T-helper 2 cell treated with Interferon-gamma antibody and Interleukin-4, amounts not matched to agents 5 μg/mL and 100 μg/mL, for 36 hours (primary cell): ENCODE data around the gene UCK2.

Source experiments
- DNase-seq: peaks from one replicate; pipeline ENCODE4 v3.0.0; 2021; ENCODE audit warnings: low spot score
- H3K27ac Mint-ChIP-seq: one replicate; pipeline ENCODE4 v1.8.0; 2021; ENCODE audit warnings: mild to moderate bottlenecking, mixed read lengths
- H3K27me3 Mint-ChIP-seq: one replicate; pipeline ENCODE4 v1.8.0; 2021; ENCODE audit warnings: low read depth, mixed read lengths
- H3K36me3 Mint-ChIP-seq: one replicate; pipeline ENCODE4 v1.8.0; 2021; ENCODE audit warnings: low read depth, mixed read lengths
- H3K4me1 Mint-ChIP-seq: one replicate; pipeline ENCODE4 v1.8.0; 2021; ENCODE audit warnings: low read depth, mixed read lengths
- H3K4me3 Mint-ChIP-seq: one replicate; pipeline ENCODE4 v1.8.0; 2022; ENCODE audit warnings: mild to moderate bottlenecking, moderate library complexity, mixed read lengths
- H3K9me3 Mint-ChIP-seq: one replicate; pipeline ENCODE4 v1.8.0; 2021; ENCODE audit warnings: mixed read lengths

Gene UCK2

DNA sequence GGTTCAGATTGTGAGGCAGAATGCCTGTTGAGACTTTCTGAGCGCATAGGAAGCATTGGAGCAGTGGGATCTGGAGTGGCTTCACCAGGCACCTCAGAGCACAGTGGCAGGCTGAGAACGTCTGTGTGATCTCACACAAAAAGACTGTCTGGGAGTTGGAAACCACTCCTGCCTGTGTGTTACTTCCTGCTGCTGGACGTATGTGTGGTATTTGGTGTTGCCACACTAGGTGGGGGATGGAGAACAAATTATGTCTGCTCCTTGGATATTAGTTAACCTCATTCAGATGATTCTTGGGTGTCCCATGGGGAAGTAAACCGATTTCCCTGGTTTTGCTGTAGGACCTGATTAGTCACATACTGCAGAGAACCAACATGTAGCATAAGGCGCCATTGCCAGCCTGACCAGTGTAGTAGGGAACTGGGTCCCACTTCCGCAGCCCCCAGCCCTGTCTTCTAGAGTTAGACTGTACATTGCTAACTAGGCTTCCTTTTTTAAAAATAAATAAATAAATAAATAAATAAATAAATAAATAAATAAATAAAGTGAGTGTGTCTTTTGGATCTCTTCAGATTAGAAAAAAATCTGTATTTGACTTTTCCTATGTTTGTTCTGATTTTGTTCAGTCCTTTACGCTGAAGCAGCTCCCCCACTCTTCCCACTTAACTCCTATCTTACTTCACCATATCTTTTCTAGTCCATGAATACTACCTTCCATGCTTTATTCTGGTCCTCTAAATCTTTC, 26.9 kb downstream of the UCK2 start:
- Mint-ChIP-seq H3K27ac (no peak overlapping the region), H3K27me3 (no peaks in the 10 kb centered on the region), H3K36me3 (peaks cover 7% of the 10 kb centered on the region), H3K4me1 (peaks cover 71% of the 10 kb centered on the region), H3K9me3 (no peaks in the 10 kb centered on the region), H3K4me3 (peak overlapping the region; percentile 39)
- DNase-seq, result no peak

- H3K27me3 Mint-ChIP-seq, result no peaks in the 10 kb centered on the region
- no peak overlapping the region for H3K4me3 Mint-ChIP-seq
- H3K27ac Mint-ChIP-seq, result no peak overlapping the region
- DNase-seq, result no peak
- H3K9me3 Mint-ChIP-seq, result no peaks in the 10 kb centered on the region
- peaks cover 75% of the 10 kb centered on the region for H3K4me1 Mint-ChIP-seq
- H3K36me3 Mint-ChIP-seq, result peaks cover 6% of the 10 kb centered on the region
These were observed 27.8 kb downstream of the UCK2 start for GRCh38 chr1:165855010-165855838.

DNA sequence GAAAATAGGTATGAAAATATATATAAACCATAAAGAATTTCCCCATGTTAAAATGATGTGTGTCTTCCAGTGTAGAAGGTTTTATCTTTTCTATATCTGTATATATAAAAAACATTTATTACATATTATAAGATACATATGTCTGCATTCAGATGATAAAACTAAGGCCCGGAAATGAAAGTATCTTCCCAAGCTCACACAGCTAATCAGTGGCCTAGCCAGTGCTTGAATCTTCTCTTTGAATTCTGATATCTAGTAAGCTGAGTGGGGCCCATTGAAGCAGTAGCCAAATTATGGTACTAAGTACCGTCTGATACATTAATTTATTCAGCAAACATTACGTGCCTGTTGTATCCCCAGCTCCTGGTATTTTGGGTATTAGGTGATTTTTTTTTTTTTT, 28.6 kb downstream of the UCK2 start:
- H3K4me1 Mint-ChIP-seq, result peaks cover 75% of the 10 kb centered on the region
- DNase-seq, result no peak
- no peak overlapping the region for H3K27ac Mint-ChIP-seq
- H3K36me3 Mint-ChIP-seq, result peaks cover 6% of the 10 kb centered on the region
- no peaks in the 10 kb centered on the region for H3K9me3 Mint-ChIP-seq
- no peaks in the 10 kb centered on the region for H3K27me3 Mint-ChIP-seq
- no peak overlapping the region for H3K4me3 Mint-ChIP-seq

DNA sequence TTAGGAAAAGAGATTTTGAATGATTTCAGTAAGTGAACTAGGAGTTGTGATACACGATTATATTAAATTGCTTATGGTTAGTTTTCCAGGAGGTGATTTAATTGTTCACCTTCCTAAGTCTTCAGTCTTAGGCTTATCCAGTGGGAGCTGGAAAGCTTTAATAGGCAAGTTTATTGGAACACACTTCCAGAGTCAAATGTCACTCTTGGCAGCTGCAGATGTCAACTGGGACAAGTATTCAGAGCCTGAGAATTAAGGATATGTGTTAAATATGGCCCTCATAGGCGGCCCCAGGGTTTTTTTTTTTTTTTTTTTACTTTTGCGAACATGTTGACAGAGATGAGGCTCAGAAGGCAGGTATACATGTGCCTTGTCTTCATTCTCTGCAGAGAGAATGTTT, 29.2 kb downstream of the UCK2 start:
- peaks cover 71% of the 10 kb centered on the region for H3K4me1 Mint-ChIP-seq
- DNase-seq, result no peak
- no peaks in the 10 kb centered on the region for H3K27me3 Mint-ChIP-seq
- H3K4me3 Mint-ChIP-seq, result no peak overlapping the region
- no peaks in the 10 kb centered on the region for H3K9me3 Mint-ChIP-seq
- H3K27ac Mint-ChIP-seq, result no peak overlapping the region
- peaks cover 6% of the 10 kb centered on the region for H3K36me3 Mint-ChIP-seq

DNA sequence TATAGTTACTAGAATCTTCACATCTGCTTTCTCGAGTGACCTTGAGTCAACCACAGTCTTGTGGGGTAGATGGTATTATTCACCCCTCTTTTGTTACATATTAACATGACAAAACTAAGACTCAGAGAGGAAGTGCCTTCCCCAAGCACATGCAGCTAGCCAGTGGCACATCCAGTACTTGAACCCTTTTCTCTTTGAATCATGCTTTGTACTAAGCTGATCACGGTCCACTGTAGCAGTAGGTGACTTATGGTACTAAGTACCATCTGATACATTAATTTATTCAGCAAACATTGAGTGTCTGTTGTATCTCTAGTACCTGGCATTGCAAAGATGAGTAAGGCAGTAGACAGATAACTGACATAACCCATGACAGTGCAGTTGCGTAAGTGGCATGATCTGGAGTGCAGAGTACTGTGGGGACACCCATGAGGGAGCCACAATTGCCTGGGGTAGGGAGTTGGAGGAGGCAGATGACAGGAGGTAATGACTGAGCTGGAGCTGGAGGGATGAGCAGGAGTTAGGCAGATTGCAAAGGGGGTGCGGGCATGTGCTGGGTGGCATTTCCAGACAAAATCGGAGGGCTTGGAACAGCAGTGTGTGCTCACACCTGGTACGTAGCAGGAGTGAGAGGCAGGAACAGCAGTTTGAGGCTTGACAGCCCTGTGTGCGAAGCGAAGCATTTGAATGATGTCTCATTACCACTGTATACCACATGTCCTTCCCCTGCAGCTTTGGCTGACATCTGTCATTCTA, 29.8 kb downstream of the UCK2 start:
- no peak for DNase-seq
- Mint-ChIP-seq H3K27me3 (no peaks in the 10 kb centered on the region), H3K4me1 (peaks cover 68% of the 10 kb centered on the region), H3K9me3 (no peaks in the 10 kb centered on the region), H3K4me3 (no peak overlapping the region), H3K36me3 (peaks cover 8% of the 10 kb centered on the region), H3K27ac (peak overlapping the region; percentile 11)

GRCh38 chr1:165858364-165858823, 31.0 kb downstream of the UCK2 start:
- Mint-ChIP-seq H3K9me3 (no peaks in the 10 kb centered on the region), H3K4me3 (no peak overlapping the region), H3K27ac (no peak overlapping the region), H3K27me3 (no peaks in the 10 kb centered on the region), H3K4me1 (peaks cover 71% of the 10 kb centered on the region), H3K36me3 (peaks cover 7% of the 10 kb centered on the region)
- DNase-seq, result no peak

DNA sequence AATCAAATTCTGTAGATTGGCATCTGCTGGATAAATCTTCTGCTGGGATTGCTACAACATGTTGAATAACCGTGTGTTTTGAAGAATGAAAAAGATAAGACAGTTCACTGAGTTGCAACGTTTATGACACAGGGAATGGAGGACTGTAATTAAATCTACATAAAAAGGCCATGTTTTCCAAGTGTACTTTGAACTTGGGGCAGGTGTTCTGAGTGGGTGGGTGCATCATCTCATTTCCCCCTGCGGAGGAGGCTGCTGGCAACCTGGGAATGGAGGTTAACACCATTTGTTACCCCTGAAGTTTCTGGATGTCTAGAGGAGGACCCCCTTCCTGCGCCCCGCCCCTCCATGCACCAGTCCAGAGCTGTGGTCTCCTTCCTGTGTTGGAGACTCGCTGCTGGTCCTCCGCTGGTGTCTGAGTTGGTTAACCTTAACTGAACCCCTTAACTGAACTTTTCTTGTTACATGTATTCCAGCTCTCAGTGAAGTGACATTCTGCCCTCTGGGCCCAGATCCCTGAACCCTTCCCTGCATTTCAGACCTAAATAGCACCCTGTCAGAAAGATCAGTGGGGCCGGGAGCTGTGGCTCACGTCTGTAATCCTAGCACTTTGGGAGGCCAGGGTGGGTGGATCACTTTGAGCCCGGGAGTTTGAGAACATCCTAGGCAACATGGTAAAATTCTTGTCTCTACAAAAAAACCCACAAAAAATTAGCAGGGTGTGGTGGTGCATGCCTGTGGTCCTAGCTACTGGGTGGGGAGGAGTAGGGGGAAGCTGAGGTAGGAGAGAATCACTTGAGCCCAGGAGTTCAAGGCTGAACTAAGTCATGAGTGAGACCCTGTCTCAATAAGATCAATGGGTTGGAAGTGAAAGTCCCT, 31.8 kb downstream of the UCK2 start:
- no peak overlapping the region for H3K27ac Mint-ChIP-seq

GRCh38 chr1:165860065-165860464, 32.7 kb downstream of the UCK2 start:
- DNase-seq, result no peak
- H3K27me3 Mint-ChIP-seq, result no peaks in the 10 kb centered on the region
- H3K27ac Mint-ChIP-seq, result peak overlapping the region; percentile 8
- no peaks in the 10 kb centered on the region for H3K9me3 Mint-ChIP-seq
- peaks cover 58% of the 10 kb centered on the region for H3K4me1 Mint-ChIP-seq
- peak overlapping the region; percentile 35 for H3K4me3 Mint-ChIP-seq
- H3K36me3 Mint-ChIP-seq, result peaks cover 7% of the 10 kb centered on the region

More for the DNA sequence above, 31.8 kb downstream of the UCK2 start:
- peaks cover 7% of the 10 kb centered on the region for H3K36me3 Mint-ChIP-seq
- no peaks in the 10 kb centered on the region for H3K27me3 Mint-ChIP-seq
- no peaks in the 10 kb centered on the region for H3K9me3 Mint-ChIP-seq
- H3K4me1 Mint-ChIP-seq, result peaks cover 64% of the 10 kb centered on the region
- DNase-seq, result no peak
- peak overlapping the region; percentile 35 for H3K4me3 Mint-ChIP-seq

GRCh38 chr1:165861911-165862310, 34.5 kb downstream of the UCK2 start:
- H3K9me3 Mint-ChIP-seq, result no peaks in the 10 kb centered on the region
- no peak overlapping the region for H3K4me3 Mint-ChIP-seq
- peak overlapping the region; percentile 2 for H3K27ac Mint-ChIP-seq
- H3K4me1 Mint-ChIP-seq, result peaks cover 58% of the 10 kb centered on the region
- H3K27me3 Mint-ChIP-seq, result no peaks in the 10 kb centered on the region
- no peak for DNase-seq
- peaks cover 15% of the 10 kb centered on the region for H3K36me3 Mint-ChIP-seq

DNA sequence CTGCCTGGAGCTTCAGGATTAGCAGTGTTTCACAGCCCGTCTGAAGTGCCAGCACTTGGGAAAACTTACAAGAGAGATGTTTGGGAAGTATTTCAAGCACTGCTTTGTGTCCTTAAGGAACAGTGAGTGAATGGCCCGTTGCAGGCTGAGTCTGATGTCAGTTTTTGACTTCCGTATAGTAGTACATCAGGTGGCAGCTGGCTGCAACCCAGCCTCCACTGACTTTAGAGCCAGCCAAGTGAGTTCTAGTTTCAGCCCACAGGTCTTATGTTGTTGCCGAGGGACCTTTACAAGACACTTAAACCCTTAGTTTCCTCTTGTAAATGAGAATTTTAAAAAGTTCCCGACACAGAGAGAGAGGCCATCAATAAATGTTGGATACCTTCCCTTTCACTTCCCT, 35.0 kb downstream of the UCK2 start:
- H3K4me1 Mint-ChIP-seq, result peaks cover 54% of the 10 kb centered on the region
- H3K4me3 Mint-ChIP-seq, result no peak overlapping the region
- no peak overlapping the region for H3K27ac Mint-ChIP-seq
- no peaks in the 10 kb centered on the region for H3K27me3 Mint-ChIP-seq
- peaks cover 15% of the 10 kb centered on the region for H3K36me3 Mint-ChIP-seq
- H3K9me3 Mint-ChIP-seq, result no peaks in the 10 kb centered on the region
- no peak for DNase-seq

DNA sequence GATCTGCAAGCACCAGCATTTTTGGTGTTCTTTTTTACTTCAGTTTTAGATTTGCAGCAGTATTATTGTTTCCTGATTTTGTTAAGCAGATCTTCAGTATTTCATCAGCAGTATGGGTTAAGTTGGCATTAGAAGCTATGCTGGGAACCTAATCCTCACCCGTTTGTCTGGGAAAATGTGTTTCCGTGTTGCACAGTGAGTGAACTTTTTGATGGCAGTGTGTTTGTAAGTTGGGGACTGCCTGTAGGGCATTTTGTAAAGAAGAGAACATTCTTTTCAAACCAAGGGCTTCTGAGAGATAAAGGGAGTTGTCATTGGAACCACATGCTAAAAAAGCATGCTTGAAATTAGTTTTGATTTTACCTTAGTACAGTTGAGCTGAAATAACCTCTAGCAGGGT, 35.9 kb downstream of the UCK2 start:
- Mint-ChIP-seq H3K27me3 (no peaks in the 10 kb centered on the region), H3K27ac (no peak overlapping the region), H3K4me3 (no peak overlapping the region), H3K9me3 (no peaks in the 10 kb centered on the region), H3K4me1 (peaks cover 50% of the 10 kb centered on the region), H3K36me3 (peaks cover 17% of the 10 kb centered on the region)
- no peak for DNase-seq

DNA sequence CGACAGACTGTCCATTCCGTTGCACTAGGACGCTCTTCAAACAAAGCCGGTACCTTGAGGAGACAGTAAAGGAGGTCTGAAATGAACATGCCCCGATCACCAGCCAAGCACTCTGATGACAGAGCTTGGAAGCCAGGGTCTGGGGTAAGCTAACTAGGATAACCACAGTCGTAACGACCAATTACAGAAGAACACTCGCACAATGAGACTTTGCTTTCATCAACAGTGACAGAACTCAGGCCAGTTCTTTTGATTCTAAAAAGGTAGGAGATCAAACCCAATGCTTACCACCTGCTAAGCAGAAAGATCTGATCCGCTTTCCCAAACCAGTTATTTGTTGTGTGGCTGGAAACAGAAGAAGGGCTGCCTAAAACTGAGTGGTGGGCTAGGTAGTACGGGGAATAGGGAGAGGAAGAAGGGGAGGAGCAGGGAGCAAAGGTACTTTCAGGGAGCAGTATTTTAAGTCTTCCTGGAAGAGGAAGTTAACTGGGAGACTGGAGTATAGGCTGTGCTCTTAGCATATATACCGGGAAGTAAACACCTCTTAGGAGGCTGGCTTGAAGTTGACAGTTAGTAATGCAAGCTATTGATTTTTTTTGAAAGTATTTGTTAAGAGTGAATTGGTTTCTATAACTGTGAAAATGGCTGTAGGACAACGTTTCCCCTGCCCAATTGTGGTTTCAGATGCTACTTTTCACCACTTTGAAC, 38.4 kb downstream of the UCK2 start:
- no peak for DNase-seq
- Mint-ChIP-seq H3K36me3 (peaks cover 17% of the 10 kb centered on the region), H3K9me3 (no peaks in the 10 kb centered on the region), H3K27me3 (no peaks in the 10 kb centered on the region), H3K4me1 (peaks cover 45% of the 10 kb centered on the region), H3K4me3 (no peak overlapping the region), H3K27ac (no peak overlapping the region)

- H3K27me3 Mint-ChIP-seq, result no peaks in the 10 kb centered on the region
These were observed 41.9 kb downstream of the UCK2 start for GRCh38 chr1:165869343-165869742.

More at GRCh38 chr1:165869343-165869742, 41.9 kb downstream of the UCK2 start:
- peaks cover 54% of the 10 kb centered on the region for H3K4me1 Mint-ChIP-seq
- peaks cover 12% of the 10 kb centered on the region for H3K36me3 Mint-ChIP-seq
- no peaks in the 10 kb centered on the region for H3K9me3 Mint-ChIP-seq
- DNase-seq, result no peak
- no peak overlapping the region for H3K27ac Mint-ChIP-seq
- H3K4me3 Mint-ChIP-seq, result no peak overlapping the region
